Neural cell (in vitro differentiated cells): Measurements from ENCODE around the gene SLC16A10. TPM values are rescaled to one million over a fixed set of nuclear protein-coding genes. Genes with fewer than 3 reads are reported as not detected.

Experiments used
- H2AFZ ChIP-seq: fragments of 200-600, 300-800 bp; sonication (generic), shearing (Covaris generic); 2 replicates; pipeline ENCODE4 v1.6.0; 2014; ENCODE audit warnings: low read depth, mild to moderate bottlenecking, antibody characterized with exemption, low read length, moderate library complexity
- H3F3A ChIP-seq: fragments of 200-600 bp; shearing (Covaris generic); 2 replicates; pipeline ENCODE4 v1.6.1; 2016; ENCODE audit warnings: mild to moderate bottlenecking, moderate library complexity, mixed read lengths, antibody characterized with exemption, low read length; ENCODE audit not compliant: insufficient read depth, poor library complexity, severe bottlenecking
- H3K27ac ChIP-seq: fragments of 200-600, 300-800 bp; sonication (generic), shearing (Covaris generic); 2 replicates; pipeline ENCODE4 v1.5.1; 2014; ENCODE audit warnings: mild to moderate bottlenecking, low read length, moderate library complexity
- H3K27me3 ChIP-seq: fragments of 300-800, 200-600 bp; sonication (generic), shearing (Covaris generic); 2 replicates; pipeline ENCODE4 v1.6.0; 2014; ENCODE audit warnings: mild to moderate bottlenecking, low read depth, low read length, moderate library complexity; ENCODE audit not compliant: insufficient read depth
- H3K36me3 ChIP-seq: fragments of 300-800, 200-600 bp; sonication (generic), shearing (Covaris generic); 2 replicates; pipeline ENCODE4 v1.5.1; 2014; ENCODE audit warnings: mild to moderate bottlenecking, antibody characterized with exemption, low read length, moderate library complexity; ENCODE audit not compliant: insufficient read depth
- H3K4me2 ChIP-seq: fragments of 300-800, 200-600 bp; sonication (generic), shearing (Covaris generic); 2 replicates; pipeline ENCODE4 v1.6.0; 2014; ENCODE audit warnings: mild to moderate bottlenecking, low read length
- H3K4me3 ChIP-seq: fragments of 300-800, 200-600 bp; sonication (generic), shearing (Covaris generic); 2 replicates; pipeline ENCODE4 v1.5.1; 2014; ENCODE audit warnings: mild to moderate bottlenecking, low read length, moderate library complexity
- H3K79me2 ChIP-seq: fragments of 200-600 bp; shearing (Covaris generic); replicated peaks from 2 replicates; pipeline ENCODE4 v1.6.0; 2014; ENCODE audit warnings: mild to moderate bottlenecking, low read length, moderate library complexity; ENCODE audit not compliant: insufficient read depth
- H3K9ac ChIP-seq: fragments of 300-800, 200-600 bp; sonication (generic), shearing (Covaris generic); 2 replicates; pipeline ENCODE4 v1.6.1; 2016; ENCODE audit warnings: mild to moderate bottlenecking, low read length, mixed read lengths
- H3K9me2 ChIP-seq: fragments of 200-600 bp; shearing (Covaris generic); 2 replicates; pipeline ENCODE4 v1.6.1; 2016; ENCODE audit warnings: mild to moderate bottlenecking, low read length, mixed read lengths; ENCODE audit not compliant: insufficient read depth
- H3K9me3 ChIP-seq: fragments of 200-600, 300-800 bp; sonication (generic), shearing (Covaris generic); 2 replicates; pipeline ENCODE4 v1.6.1; 2016; ENCODE audit warnings: mild to moderate bottlenecking, mixed run types, low read length, moderate library complexity, mixed read lengths
- H4K20me1 ChIP-seq: fragments of 200-600 bp; shearing (Covaris generic); 2 replicates; pipeline ENCODE4 v1.6.1; 2016; ENCODE audit warnings: mild to moderate bottlenecking, mixed run types; ENCODE audit not compliant: insufficient read depth
- CTCF ChIP-seq: fragments of 450-650 bp; IDR thresholded peaks from 2 replicates; pipeline ENCODE4 v1.5.1; 2014; ENCODE audit warnings: antibody characterized with exemption, mild to moderate bottlenecking, moderate library complexity; ENCODE audit not compliant: poor library complexity, severe bottlenecking
- EP300 ChIP-seq: fragments of 450-650 bp; conservative IDR thresholded peaks from 2 replicates; pipeline ENCODE4 v1.6.1; 2014; ENCODE audit warnings: antibody characterized with exemption, mild to moderate bottlenecking, moderate library complexity; ENCODE audit not compliant: poor library complexity, severe bottlenecking
- EZH2 ChIP-seq: fragments of 200-600, 300-800 bp; shearing (Covaris generic), sonication (generic); IDR thresholded peaks from 2 replicates; pipeline ENCODE4 v1.6.1; 2014; ENCODE audit warnings: antibody characterized with exemption, low read length, borderline replicate concordance, mild to moderate bottlenecking; ENCODE audit not compliant: insufficient read depth, poor library complexity, severe bottlenecking
- MXI1 ChIP-seq: fragments of 450-650 bp; conservative IDR thresholded peaks from 2 replicates; pipeline ENCODE4 v1.6.1; 2014; ENCODE audit warnings: antibody characterized with exemption, mild to moderate bottlenecking; ENCODE audit not compliant: poor library complexity, severe bottlenecking
- POLR2AphosphoS5 ChIP-seq: IDR thresholded peaks from 2 replicates; pipeline ENCODE4 v1.6.1; 2012
- RAD21 ChIP-seq: fragments of 450-650 bp; conservative IDR thresholded peaks from 2 replicates; pipeline ENCODE4 v1.6.1; 2014; ENCODE audit warnings: antibody characterized with exemption, mild to moderate bottlenecking, moderate library complexity
- REST ChIP-seq: IDR thresholded peaks from 2 replicates; pipeline ENCODE4 v1.6.1; 2012; ENCODE audit warnings: borderline replicate concordance
- SMC3 ChIP-seq: fragments of 450-650 bp; conservative IDR thresholded peaks from 2 replicates; pipeline ENCODE4 v1.6.1; 2014; ENCODE audit warnings: antibody characterized with exemption, mild to moderate bottlenecking, moderate library complexity; ENCODE audit not compliant: poor library complexity
- TAF1 ChIP-seq: IDR thresholded peaks from 2 replicates; pipeline ENCODE4 v1.6.1; 2012; ENCODE audit warnings: low read depth
- polyA plus RNA-seq: library from polyadenylated mRNA; depleted of rRNA; stranded (reverse); fragments of >200 nt; gene quantifications from 2 replicates; pipeline ENCODE4 v1.2.3, GENCODE V29; 2014

The SLC16A10 gene
- polyA plus RNA-seq, 1 donor from 2014 or later: 1.5 TPM

- Histone ChIP-seq H3K4me3 (no peak overlapping the region), H3K9me2 (no peaks in the 10 kb centered on the region), H4K20me1 (no peaks in the 10 kb centered on the region), H3K9ac (no peak overlapping the region), H3K27me3 (no peaks in the 10 kb centered on the region), H3K27ac (no peak overlapping the region), H3K4me2 (no peak overlapping the region), H2AFZ (no peak overlapping the region), H3F3A (no peaks in the 10 kb centered on the region), H3K79me2 (no peaks in the 10 kb centered on the region), H3K36me3 (no peaks in the 10 kb centered on the region), H3K9me3 (no peaks in the 10 kb centered on the region)
- TF ChIP-seq RAD21 (no peak), EZH2 (no peak), POLR2AphosphoS5 (no peak), SMC3 (no peak), REST (no peak), EP300 (no peak), MXI1 (no peak), CTCF (no peak), TAF1 (no peak)
These were observed 96.6 kb downstream of the SLC16A10 start for GRCh38 chr6:111183702-111184517.

GRCh38 chr6:111184827-111185532 lies 97.7 kb downstream of the SLC16A10 start:
- Histone ChIP-seq H3K4me2 (no peak overlapping the region), H3K27me3 (no peaks in the 10 kb centered on the region), H3K4me3 (no peak overlapping the region), H3K9me2 (no peaks in the 10 kb centered on the region), H3K27ac (no peak overlapping the region), H3K36me3 (no peaks in the 10 kb centered on the region), H3K9ac (no peak overlapping the region), H3F3A (no peaks in the 10 kb centered on the region), H3K9me3 (no peaks in the 10 kb centered on the region), H2AFZ (no peak overlapping the region), H3K79me2 (no peaks in the 10 kb centered on the region), H4K20me1 (no peaks in the 10 kb centered on the region)
- TF ChIP-seq EP300 (no peak), MXI1 (no peak), CTCF (no peak), TAF1 (no peak), REST (no peak), EZH2 (no peak), SMC3 (no peak), POLR2AphosphoS5 (no peak), RAD21 (no peak)
